GM18499 (cell line): ENCODE measurements around the gene OCIAD2.
"Not testable (repeated sequence)": the region's sequence is repeated elsewhere in the genome, so short reads cannot be mapped to it uniquely, and the experiment has no call there.

Experiments used
- ATAC-seq: cut with Tn5 transposase; IDR thresholded peaks from one replicate; pipeline ENCODE4 v1.9.1; 2021; ENCODE audit warnings: moderate number of reproducible peaks; ENCODE audit not compliant: insufficient read depth, unreplicated experiment

The OCIAD2 gene

DNA sequence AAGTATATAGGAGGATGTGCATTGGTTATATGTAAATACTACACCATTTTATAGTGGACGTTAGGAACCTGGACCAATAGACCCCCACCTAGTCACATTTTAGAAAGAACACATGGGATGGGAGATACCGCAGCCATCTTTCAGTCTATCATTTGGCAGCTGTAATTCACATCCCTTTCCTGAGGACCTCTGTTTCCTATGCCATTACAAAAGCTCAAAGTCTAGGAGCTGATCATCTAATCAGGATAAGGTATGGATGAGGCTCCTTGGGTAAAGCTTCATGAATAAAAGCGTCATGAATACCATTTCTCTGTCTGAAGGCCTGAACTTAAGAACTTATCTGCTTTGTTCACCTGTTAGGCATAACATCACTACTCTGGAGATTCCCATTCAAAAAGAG, 44.5 kb downstream of the OCIAD2 start:
- no peak for ATAC-seq

DNA sequence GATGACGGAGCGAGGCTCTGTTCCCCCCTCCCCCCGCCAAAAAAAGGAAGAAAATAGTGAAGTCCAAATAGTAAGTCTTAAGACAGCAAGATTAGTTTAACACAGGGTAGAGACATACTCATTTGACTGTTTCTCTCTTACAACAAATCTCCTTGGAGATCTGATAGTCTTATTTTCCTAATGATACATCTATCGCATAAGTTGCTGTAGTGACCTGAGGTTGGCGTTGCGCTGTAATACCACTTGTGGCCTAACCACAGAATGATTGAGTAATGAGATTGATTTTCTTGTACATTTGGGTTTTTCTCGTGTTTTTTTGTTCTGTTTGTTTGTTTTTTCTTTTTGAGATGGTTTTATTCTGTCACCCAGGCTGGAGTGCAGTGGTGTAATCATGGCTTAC, 48.4 kb downstream of the OCIAD2 start:
- no peak for ATAC-seq

DNA sequence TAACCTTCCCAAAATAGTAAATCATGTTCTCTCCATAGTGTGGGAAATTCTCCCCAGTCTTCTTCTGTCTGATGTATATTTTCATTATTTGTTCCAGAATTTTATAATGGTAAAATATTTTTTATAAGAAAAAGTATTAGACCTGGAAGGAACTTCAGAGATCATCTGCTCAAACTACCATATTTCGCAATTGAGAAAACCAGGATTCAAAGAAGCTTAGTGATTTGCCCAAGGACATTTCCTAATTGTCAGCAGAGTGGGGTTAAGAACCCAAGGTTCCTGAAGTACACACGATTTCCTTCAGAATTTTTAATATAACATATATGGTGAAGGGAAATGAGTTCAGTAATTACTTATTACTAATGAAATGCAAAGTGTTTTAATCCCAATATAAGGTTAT, 51.6 kb downstream of the OCIAD2 start:
- ATAC-seq, result no peak

DNA sequence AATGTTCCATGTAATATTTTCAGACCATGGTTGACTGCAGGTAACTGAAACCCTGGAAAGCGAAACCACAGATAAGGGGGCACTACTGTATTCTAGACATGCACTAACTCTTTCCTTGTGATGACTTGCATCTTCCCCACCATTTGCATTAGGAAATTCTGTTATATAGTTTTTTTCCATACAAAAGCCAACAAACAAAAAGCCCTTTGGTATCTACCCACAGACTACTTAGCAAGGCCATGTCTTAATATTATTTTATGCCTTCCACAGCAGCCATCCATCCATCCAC, 52.2 kb downstream of the OCIAD2 start:
- ATAC-seq, result no peak

DNA sequence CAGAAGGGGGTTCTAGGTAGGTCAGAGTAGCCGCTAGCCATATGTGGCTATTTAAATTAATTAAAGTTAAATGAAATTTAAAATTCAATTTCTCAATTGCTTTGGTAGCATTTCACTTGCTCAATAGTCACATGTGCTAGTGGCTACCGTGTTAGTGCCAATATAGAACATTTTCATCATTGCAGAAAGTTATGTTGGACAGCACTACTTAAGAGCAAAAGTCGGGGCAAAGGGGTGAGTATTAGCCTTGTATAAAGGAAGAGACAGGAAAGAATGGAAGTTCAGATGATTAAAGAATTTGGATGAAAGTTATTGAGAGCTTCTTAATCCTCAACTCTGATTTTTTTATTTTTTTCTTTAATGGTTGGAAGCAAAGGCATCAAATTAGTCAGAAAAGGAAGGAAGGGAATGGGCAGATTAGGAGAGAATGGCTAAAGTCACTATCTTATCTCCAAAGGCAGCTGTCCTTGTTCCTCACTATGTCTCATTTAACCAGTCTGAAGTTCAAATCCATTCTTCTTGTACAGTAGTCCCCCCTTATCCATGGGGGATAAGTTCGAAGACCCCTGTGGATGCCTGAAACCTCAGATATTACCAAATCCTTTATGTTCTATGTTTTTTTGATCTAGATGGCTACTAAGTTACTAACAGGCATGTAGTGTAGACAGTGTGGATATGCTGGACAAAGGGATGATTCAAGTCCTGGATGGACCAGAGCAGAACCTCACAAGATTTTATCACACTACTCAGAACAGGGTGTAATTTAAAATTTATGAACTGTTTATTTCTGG, 52.8 kb downstream of the OCIAD2 start:
- ATAC-seq, result no peak

DNA sequence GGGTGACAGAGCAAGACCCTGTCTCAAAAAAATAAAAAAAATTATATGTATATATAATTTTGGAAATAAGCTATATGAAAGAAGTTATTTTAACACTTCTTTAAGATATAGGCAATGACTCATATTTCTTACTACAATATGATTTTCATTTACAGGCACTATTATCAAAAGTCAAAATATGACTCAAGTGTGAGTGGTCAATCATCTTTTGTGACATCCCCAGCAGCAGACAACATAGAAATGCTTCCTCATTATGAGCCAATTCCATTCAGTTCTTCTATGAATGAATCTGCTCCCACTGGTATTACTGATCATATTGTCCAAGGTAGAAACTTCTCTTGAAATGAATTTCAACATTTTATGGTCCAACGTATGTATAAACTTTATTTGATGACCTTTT, 54.9 kb downstream of the OCIAD2 start:
- no peak for ATAC-seq

DNA sequence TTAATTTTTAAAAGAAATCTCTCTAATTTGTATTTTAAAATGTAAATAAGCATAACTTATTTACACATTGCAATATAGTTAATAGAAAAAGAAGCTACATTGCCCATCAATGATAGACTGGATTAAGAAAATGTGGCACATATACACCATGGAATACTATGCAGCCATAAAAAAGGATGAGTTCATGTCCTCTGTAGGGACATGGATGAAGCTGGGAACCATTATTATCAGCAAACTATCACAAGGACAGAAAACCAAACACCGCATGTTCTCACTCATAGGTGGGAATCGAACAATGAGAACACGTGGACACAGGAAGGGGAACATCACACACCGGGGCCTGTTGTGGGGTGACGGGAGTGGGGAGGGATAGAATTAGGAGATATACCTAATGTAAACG, 57.8 kb downstream of the OCIAD2 start:
- ATAC-seq, result not testable (repeated sequence)

DNA sequence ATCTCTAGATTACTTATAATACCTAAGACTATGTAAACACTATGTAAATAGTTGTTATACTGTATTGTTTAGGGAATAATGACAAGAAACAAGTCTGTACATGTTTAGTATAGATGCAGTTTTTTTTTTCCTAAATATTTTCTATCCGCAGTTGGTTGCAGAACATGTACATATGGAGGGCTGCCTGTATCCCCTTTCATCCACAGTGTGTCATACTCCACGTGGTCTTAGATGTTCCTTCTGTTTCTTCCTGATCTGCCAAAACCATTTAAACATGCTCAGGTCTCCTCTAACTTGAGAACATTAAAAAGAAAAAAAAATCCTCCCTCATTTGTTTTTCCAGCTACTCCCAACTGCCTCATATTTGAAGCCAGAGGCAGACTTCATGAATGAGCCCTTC, 61.7 kb downstream of the OCIAD2 start:
- no peak for ATAC-seq

DNA sequence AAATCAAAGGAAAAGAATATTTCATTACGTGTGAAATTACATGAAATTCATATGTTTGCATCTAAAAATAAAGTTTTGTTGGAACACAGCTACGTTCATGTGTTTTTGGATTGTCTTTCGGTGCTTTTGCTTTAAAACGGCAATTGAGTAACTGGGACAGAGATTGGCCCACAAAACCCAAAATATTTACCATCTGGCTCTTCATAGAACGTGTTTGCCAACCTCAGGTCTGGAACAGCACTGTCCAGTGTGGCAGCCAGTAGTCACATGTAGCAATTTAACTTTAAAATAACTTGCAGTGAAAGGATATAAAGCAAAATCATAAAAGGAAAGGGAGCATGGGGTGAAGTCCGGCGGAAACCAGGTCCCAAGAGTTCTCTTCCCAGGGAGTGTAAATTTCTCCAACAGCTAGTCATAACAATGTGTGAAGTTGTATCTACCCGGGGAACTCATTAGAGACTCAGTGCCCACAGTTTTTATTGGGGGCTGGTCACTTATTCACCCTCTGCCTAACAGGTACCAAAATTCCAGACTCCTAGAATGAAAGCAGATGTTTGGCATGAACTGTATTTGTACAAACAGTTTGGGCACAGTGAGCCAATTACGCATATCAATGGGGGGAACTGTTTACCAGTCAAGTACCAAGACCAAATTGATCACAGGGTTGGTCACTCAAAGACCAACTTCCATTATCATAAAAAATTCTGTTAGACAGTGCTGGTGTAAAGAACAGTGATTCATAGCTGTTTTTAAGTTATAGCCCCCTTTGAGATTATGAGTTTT, 65.3 kb downstream of the OCIAD2 start:
- no peak for ATAC-seq

DNA sequence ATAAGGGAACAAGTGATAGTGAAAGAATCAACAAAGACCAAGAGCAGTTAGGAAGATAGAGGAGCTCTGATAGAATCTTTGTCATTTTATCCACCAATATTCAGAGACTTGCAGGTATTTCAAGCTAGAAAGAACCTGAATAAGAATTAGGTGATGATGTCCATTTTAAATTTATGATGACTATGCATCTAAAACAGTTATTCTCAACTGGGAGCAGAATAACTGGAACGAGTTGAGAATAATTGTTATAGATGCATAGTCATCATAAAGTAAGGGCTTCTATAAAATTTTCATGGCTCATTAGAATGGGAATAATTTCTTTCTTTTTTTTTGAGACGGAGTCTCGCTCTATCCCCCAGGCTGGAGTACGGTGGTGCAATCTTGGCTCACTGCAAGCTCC, 69.9 kb downstream of the OCIAD2 start:
- ATAC-seq, result no peak
